ENCODE data around the gene EGFR. TPM values are rescaled to one million over a fixed set of nuclear protein-coding genes. Genes with fewer than 3 reads are reported as not detected.

The EGFR gene
- total and polyA plus RNA-seq, 2 donors (not counting 1 experiment from before 2014, with no cell fraction given): 55.3 to 62.8 TPM

GRCh38 chr7:55178863-55179773 is 160.3 kb downstream of the EGFR start:
- Histone ChIP-seq H2AFZ (ENCODE audit: low read length) (no peak overlapping the region), H3K27ac (ENCODE audit: insufficient read depth, low read length) (no peak overlapping the region), H3K9me3 (ENCODE audit: control insufficient read depth, insufficient read depth, low read depth, low read length) (no peaks in the 10 kb centered on the region)

DNA sequence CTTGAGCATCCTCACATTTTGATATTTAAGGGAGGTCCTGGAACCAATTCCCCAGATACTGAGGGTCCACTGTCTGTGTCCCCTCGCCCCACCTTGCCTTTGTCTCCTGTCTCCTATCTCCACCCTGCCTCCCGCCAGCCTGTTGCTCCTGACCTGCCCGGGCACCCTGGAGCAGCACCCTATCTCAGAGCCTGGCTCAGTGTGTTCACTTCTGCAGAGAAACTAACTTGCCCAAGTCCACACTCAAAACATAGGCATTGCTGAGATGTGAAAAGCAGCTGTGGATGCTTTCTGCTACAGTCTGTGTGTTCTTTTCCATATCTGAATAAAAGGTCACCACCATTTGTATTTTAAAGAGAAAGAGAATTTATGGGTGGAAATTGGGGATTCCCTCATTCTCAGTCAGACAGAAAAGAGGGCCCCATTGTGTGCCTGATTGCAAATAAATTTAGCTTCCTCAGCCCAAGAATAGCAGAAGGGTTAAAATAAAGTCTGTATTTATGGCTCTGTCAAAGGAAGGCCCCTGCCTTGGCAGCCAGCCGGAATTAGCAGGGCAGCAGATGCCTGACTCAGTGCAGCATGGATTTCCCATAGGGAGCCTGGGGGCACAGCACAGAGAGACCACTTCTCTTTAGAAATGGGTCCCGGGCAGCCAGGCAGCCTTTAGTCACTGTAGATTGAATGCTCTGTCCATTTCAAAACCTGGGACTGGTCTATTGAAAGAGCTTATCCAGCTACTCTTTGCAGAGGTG is 161.3 kb downstream of the EGFR start:
- TF ChIP-seq EZH2 (IDR thresholded peaks at IDR 0.05; ENCODE audit: low read length, missing control alignments): no peak
- TF ChIP-seq, protein P1, sequence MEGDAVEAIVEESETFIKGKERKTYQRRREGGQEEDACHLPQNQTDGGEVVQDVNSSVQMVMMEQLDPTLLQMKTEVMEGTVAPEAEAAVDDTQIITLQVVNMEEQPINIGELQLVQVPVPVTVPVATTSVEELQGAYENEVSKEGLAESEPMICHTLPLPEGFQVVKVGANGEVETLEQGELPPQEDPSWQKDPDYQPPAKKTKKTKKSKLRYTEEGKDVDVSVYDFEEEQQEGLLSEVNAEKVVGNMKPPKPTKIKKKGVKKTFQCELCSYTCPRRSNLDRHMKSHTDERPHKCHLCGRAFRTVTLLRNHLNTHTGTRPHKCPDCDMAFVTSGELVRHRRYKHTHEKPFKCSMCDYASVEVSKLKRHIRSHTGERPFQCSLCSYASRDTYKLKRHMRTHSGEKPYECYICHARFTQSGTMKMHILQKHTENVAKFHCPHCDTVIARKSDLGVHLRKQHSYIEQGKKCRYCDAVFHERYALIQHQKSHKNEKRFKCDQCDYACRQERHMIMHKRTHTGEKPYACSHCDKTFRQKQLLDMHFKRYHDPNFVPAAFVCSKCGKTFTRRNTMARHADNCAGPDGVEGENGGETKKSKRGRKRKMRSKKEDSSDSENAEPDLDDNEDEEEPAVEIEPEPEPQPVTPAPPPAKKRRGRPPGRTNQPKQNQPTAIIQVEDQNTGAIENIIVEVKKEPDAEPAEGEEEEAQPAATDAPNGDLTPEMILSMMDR (conservative IDR thresholded peaks at IDR 0.05 in 1 of 2, IDR thresholded peaks at IDR 0.05 in 1 of 2; ENCODE audit: low read depth in 1 of 2, low read length in 2 of 2): no peak
- no peaks in the 10 kb centered on the region for H4K20me1 ChIP-seq (ENCODE audit: control insufficient read depth, extremely low read depth, insufficient read depth, low read length)
- H3K4me3 ChIP-seq (replicated peaks in 1 of 4; ENCODE audit: control extremely low read depth in 1 of 4, insufficient read depth in 1 of 4, low read depth in 3 of 4, low read length in 4 of 4): no peak overlapping the region
- DNase-seq (ENCODE audit: low read depth in 2 of 2): no peak
- no peaks in the 10 kb centered on the region for H3K9me3 ChIP-seq (ENCODE audit: control insufficient read depth, insufficient read depth, low read depth, low read length)
- H3K27ac ChIP-seq (ENCODE audit: insufficient read depth, low read length): no peak overlapping the region
- H2AFZ ChIP-seq (ENCODE audit: low read length): no peak overlapping the region
- H3K4me2 ChIP-seq (ENCODE audit: extremely low read depth, insufficient read depth, low read length): no peak overlapping the region
- peaks cover 32% of the 10 kb centered on the region for H3K36me3 ChIP-seq (ENCODE audit: control insufficient read depth, insufficient read depth, low read length)
- H3K9ac ChIP-seq (ENCODE audit: insufficient read depth, low read length): no peak overlapping the region
- H3K4me1 ChIP-seq (ENCODE audit: control insufficient read depth, extremely low read depth, insufficient read depth, low read length): peaks cover 11% of the 10 kb centered on the region
- H3K27me3 ChIP-seq (ENCODE audit: control insufficient read depth, insufficient read depth, low read length): no peaks in the 10 kb centered on the region
- H3K79me2 ChIP-seq (ENCODE audit: control insufficient read depth, insufficient read depth, low read length): no peaks in the 10 kb centered on the region

More at GRCh38 chr7:55178863-55179773, 160.3 kb downstream of the EGFR start:
- Histone ChIP-seq H4K20me1 (ENCODE audit: control insufficient read depth, extremely low read depth, insufficient read depth, low read length) (no peaks in the 10 kb centered on the region), H3K4me3 (replicated peaks in 1 of 4; ENCODE audit: control extremely low read depth in 1 of 4, insufficient read depth in 1 of 4, low read depth in 3 of 4, low read length in 4 of 4) (no peak overlapping the region), H3K36me3 (ENCODE audit: control insufficient read depth, insufficient read depth, low read length) (peaks cover 35% of the 10 kb centered on the region), H3K9ac (ENCODE audit: insufficient read depth, low read length) (no peak overlapping the region), H3K79me2 (ENCODE audit: control insufficient read depth, insufficient read depth, low read length) (no peaks in the 10 kb centered on the region), H3K27me3 (ENCODE audit: control insufficient read depth, insufficient read depth, low read length) (no peaks in the 10 kb centered on the region), H3K4me2 (ENCODE audit: extremely low read depth, insufficient read depth, low read length) (no peak overlapping the region), H3K4me1 (ENCODE audit: control insufficient read depth, extremely low read depth, insufficient read depth, low read length) (peaks cover 11% of the 10 kb centered on the region)
- TF ChIP-seq EZH2 (IDR thresholded peaks at IDR 0.05; ENCODE audit: low read length, missing control alignments): no peak
- TF ChIP-seq, protein P1 (conservative IDR thresholded peaks at IDR 0.05 in 1 of 2, IDR thresholded peaks at IDR 0.05 in 1 of 2; ENCODE audit: low read depth in 1 of 2, low read length in 2 of 2): no peak
- DNase-seq (ENCODE audit: low read depth in 2 of 2): no peak

DNA sequence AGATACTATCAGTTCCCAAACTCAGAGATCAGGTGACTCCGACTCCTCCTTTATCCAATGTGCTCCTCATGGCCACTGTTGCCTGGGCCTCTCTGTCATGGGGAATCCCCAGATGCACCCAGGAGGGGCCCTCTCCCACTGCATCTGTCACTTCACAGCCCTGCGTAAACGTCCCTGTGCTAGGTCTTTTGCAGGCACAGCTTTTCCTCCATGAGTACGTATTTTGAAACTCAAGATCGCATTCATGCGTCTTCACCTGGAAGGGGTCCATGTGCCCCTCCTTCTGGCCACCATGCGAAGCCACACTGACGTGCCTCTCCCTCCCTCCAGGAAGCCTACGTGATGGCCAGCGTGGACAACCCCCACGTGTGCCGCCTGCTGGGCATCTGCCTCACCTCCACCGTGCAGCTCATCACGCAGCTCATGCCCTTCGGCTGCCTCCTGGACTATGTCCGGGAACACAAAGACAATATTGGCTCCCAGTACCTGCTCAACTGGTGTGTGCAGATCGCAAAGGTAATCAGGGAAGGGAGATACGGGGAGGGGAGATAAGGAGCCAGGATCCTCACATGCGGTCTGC is 162.2 kb downstream of the EGFR start:
- Histone ChIP-seq H4K20me1 (ENCODE audit: control insufficient read depth, extremely low read depth, insufficient read depth, low read length) (no peaks in the 10 kb centered on the region), H3K27ac (ENCODE audit: insufficient read depth, low read length) (no peak overlapping the region), H3K79me2 (ENCODE audit: control insufficient read depth, insufficient read depth, low read length) (no peaks in the 10 kb centered on the region), H3K9me3 (ENCODE audit: control insufficient read depth, insufficient read depth, low read depth, low read length) (no peaks in the 10 kb centered on the region), H3K4me2 (ENCODE audit: extremely low read depth, insufficient read depth, low read length) (no peak overlapping the region), H2AFZ (ENCODE audit: low read length) (no peak overlapping the region), H3K4me3 (replicated peaks in 1 of 4; ENCODE audit: control extremely low read depth in 1 of 4, insufficient read depth in 1 of 4, low read depth in 3 of 4, low read length in 4 of 4) (no peak overlapping the region), H3K27me3 (ENCODE audit: control insufficient read depth, insufficient read depth, low read length) (no peaks in the 10 kb centered on the region), H3K9ac (ENCODE audit: insufficient read depth, low read length) (no peak overlapping the region), H3K4me1 (ENCODE audit: control insufficient read depth, extremely low read depth, insufficient read depth, low read length) (peaks cover 19% of the 10 kb centered on the region), H3K36me3 (ENCODE audit: control insufficient read depth, insufficient read depth, low read length) (peaks cover 37% of the 10 kb centered on the region)
- TF ChIP-seq, protein P1 (conservative IDR thresholded peaks at IDR 0.05 in 1 of 2, IDR thresholded peaks at IDR 0.05 in 1 of 2; ENCODE audit: low read depth in 1 of 2, low read length in 2 of 2): no peak
- TF ChIP-seq EZH2 (IDR thresholded peaks at IDR 0.05; ENCODE audit: low read length, missing control alignments): no peak
- no peak for DNase-seq (ENCODE audit: low read depth in 2 of 2)

All from fibroblast of lung (primary cell).